Endothelial cell of umbilical vein (primary cell): ENCODE measurements around the gene SIGLEC10.

Experiments
- CTCF ChIP-seq, 2 donors: IDR thresholded peaks; 1 replicate in 1 of 2; 2 replicates in 1 of 2; pipeline ENCODE4 v1.5.1; 2011; ENCODE audit warnings: low read length in 2 of 2, mild to moderate bottlenecking in 2 of 2, moderate library complexity in 2 of 2, control low read depth in 1 of 2, inconsistent platforms in 1 of 2, low read depth in 1 of 2; ENCODE audit not compliant: insufficient read depth in 1 of 2; ENCODE audit errors: extremely low read depth in 1 of 2
- EZH2 ChIP-seq: IDR thresholded peaks from 2 replicates; pipeline ENCODE4 v1.6.1; 2012; ENCODE audit warnings: borderline replicate concordance, low read depth, mild to moderate bottlenecking, moderate library complexity, low read length, inconsistent platforms; ENCODE audit not compliant: severe bottlenecking
- GATA2 ChIP-seq: IDR thresholded peaks from 2 replicates; pipeline ENCODE4 v1.7.0; 2011; ENCODE audit warnings: low read depth, mild to moderate bottlenecking, moderate library complexity, mixed read lengths, low read length; ENCODE audit not compliant: insufficient read length, insufficient read depth
- JUN ChIP-seq: IDR thresholded peaks from 2 replicates; pipeline ENCODE4 v1.6.1; 2011; ENCODE audit warnings: borderline replicate concordance, low read depth; ENCODE audit not compliant: insufficient read length, insufficient read depth
- POLR2A ChIP-seq: IDR thresholded peaks from 2 replicates; pipeline ENCODE4 v1.6.1; 2012; ENCODE audit warnings: low read depth, mild to moderate bottlenecking, control low read depth, low read length

- TF ChIP-seq EZH2: no peak
- TF ChIP-seq CTCF (IDR thresholded peaks at IDR 0.05; ENCODE audit: extremely low read depth in 1 of 2, insufficient read depth in 1 of 2, low read depth in 1 of 2, low read length in 2 of 2): no peak
- no peak for TF ChIP-seq JUN
- no peak for TF ChIP-seq GATA2
- no peak for TF ChIP-seq POLR2A
Observed at GRCh38 chr19:51382004-51382403, 35.4 kb downstream of the SIGLEC10 start.
